ENCODE measurements around the gene C11orf91.
A peak's percentile ranks its signal among the peaks of the same experiment; 100 is the strongest.

The C11orf91 gene

GRCh38 chr11:33703788-33704187, 3.2 kb upstream of the C11orf91 start:
- no peaks in the 10 kb centered on the region; the same call in 1 of the 2 replicates for H3K27me3 ChIP-seq (replicated peaks; ENCODE audit: control insufficient read depth, insufficient read depth, low read length)
- TF ChIP-seq, protein P1, sequence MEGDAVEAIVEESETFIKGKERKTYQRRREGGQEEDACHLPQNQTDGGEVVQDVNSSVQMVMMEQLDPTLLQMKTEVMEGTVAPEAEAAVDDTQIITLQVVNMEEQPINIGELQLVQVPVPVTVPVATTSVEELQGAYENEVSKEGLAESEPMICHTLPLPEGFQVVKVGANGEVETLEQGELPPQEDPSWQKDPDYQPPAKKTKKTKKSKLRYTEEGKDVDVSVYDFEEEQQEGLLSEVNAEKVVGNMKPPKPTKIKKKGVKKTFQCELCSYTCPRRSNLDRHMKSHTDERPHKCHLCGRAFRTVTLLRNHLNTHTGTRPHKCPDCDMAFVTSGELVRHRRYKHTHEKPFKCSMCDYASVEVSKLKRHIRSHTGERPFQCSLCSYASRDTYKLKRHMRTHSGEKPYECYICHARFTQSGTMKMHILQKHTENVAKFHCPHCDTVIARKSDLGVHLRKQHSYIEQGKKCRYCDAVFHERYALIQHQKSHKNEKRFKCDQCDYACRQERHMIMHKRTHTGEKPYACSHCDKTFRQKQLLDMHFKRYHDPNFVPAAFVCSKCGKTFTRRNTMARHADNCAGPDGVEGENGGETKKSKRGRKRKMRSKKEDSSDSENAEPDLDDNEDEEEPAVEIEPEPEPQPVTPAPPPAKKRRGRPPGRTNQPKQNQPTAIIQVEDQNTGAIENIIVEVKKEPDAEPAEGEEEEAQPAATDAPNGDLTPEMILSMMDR (IDR thresholded peaks at IDR 0.05; ENCODE audit: insufficient read depth, low read length, poor library complexity, severe bottlenecking) = no peak
- no peak for DNase-seq (ENCODE audit: extremely low read depth, insufficient read length)
- H3K4me3 ChIP-seq (replicated peaks; ENCODE audit: low read depth, low read length) = no peak overlapping the region
- peaks cover 9% of the 10 kb centered on the region for H3K36me3 ChIP-seq (ENCODE audit: control insufficient read depth, insufficient read depth, low read length)

- peaks cover 9% of the 10 kb centered on the region for H3K36me3 ChIP-seq (ENCODE audit: control insufficient read depth, insufficient read depth, low read length)
- H3K4me3 ChIP-seq (replicated peaks; ENCODE audit: low read depth, low read length) = no peak overlapping the region
- DNase-seq (ENCODE audit: extremely low read depth, insufficient read length) = no peak
- TF ChIP-seq, protein P1 (IDR thresholded peaks at IDR 0.05; ENCODE audit: insufficient read depth, low read length, poor library complexity, severe bottlenecking) = no peak
- H3K27me3 ChIP-seq (replicated peaks; ENCODE audit: control insufficient read depth, insufficient read depth, low read length) = no peaks in the 10 kb centered on the region; the same call in 1 of the 2 replicates
Observed at GRCh38 chr11:33703234-33703633, 2.6 kb upstream of the C11orf91 start.

GRCh38 chr11:33701302-33702230, 940 bp upstream of the C11orf91 start:
- H3K36me3 ChIP-seq (ENCODE audit: control insufficient read depth, insufficient read depth, low read length) = peaks cover 5% of the 10 kb centered on the region
- TF ChIP-seq, protein P1 (IDR thresholded peaks at IDR 0.05; ENCODE audit: insufficient read depth, low read length, poor library complexity, severe bottlenecking) = no peak
- H3K27me3 ChIP-seq (replicated peaks; ENCODE audit: control insufficient read depth, insufficient read depth, low read length) = no peaks in the 10 kb centered on the region; the same call in 1 of the 2 replicates
- no peak for DNase-seq (ENCODE audit: extremely low read depth, insufficient read length)
- peak overlapping the region; percentile 72 for H3K4me3 ChIP-seq (replicated peaks; ENCODE audit: low read depth, low read length)

DNA sequence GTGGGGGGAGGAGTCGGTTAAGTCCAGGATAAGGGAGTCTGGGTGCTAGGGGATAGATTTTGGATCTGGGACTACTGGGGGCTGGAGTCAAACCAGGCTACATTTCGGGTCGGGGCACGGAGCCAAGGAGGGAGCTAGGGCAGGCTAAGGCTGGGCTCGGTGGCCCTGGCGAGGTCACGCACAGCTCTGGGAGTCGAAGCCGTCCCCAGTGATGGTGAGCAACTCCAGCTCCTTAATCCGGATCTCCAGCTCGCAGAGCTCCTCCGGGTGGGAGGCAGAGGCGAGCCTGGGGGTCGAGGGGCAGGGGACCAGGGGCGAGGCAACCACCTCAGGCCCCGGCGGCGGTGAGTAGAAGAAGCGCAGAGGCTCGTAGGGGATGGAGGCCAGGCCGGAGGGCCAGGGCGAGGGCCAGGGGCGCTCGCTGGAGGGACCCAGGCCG, 544 bp downstream of the C11orf91 start:
- peak overlapping the region; percentile 72 for H3K4me3 ChIP-seq (replicated peaks; ENCODE audit: low read depth, low read length)
- H3K27me3 ChIP-seq (replicated peaks; ENCODE audit: control insufficient read depth, insufficient read depth, low read length) = no peaks in the 10 kb centered on the region; the same call in 1 of the 2 replicates
- H3K36me3 ChIP-seq (ENCODE audit: control insufficient read depth, insufficient read depth, low read length) = peaks cover under 1% of the 10 kb centered on the region; the same call in 1 of the 2 replicates
- TF ChIP-seq, protein P1 (IDR thresholded peaks at IDR 0.05; ENCODE audit: insufficient read depth, low read length, poor library complexity, severe bottlenecking) = no peak
- DNase-seq (ENCODE audit: extremely low read depth, insufficient read length) = no peak

GRCh38 chr11:33699515-33700062, 1.0 kb downstream of the C11orf91 start:
- no peaks in the 10 kb centered on the region; the same call in 1 of the 2 replicates for H3K27me3 ChIP-seq (replicated peaks; ENCODE audit: control insufficient read depth, insufficient read depth, low read length)
- no peak for DNase-seq (ENCODE audit: extremely low read depth, insufficient read length)
- H3K4me3 ChIP-seq (replicated peaks; ENCODE audit: low read depth, low read length) = no peak overlapping the region; the same call in 1 of the 2 replicates
- TF ChIP-seq, protein P1 (IDR thresholded peaks at IDR 0.05; ENCODE audit: insufficient read depth, low read length, poor library complexity, severe bottlenecking) = no peak
- H3K36me3 ChIP-seq (ENCODE audit: control insufficient read depth, insufficient read depth, low read length) = no peaks in the 10 kb centered on the region
